Glomerular visceral epithelial cell (primary cell): ENCODE results near the gene CARD11.

ENCODE experiments used
- DNase-seq: peaks from one replicate; pipeline ENCODE4 v3.0.0-alpha.2; 2016; ENCODE audit errors: extremely low spot score

The CARD11 gene

DNA sequence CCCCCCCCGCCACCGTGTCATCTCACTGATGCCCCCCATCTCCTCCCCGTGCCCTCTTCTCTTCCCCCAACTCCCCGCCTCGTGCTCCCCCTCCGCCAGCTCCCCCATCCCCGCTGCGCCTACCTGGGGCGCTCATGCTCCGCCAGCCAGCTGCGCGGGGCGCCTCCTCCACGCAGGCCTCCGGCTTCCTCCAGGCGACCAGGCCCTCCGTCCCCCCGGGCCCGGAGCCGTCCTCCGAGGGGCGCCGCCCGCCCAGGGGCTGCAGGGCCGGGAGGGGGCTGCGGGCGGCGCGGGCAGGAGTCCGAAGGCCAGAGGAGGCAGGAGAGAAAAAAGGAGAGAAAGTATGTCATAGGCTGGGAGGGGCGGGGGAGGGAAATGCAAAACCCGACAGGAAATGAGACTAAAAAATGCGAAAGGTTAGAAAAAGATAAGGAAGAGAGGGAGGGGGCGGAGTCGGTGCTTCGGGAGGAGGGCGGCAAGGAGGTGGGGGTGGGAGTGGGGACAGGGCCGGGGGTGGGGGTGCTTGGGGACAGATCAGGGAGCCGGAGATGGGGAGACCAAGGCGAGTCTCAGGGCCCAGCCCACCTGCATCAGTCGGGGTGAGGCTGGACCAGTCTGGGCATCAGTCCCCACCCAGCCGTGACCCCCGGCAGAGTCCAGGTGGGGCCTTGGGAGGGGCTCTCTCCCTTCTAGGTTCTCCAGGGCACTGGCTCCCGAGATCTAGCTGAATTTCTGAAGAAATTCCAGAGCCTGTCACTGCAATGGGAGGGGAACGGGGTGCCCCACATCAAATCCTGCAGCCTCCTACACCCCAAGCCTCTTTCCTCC, at the start of gene CARD11:
CARD11 (minus strand) TSS at position 324 of the 828 bp plus-strand sequence. CDS start 85,361 bp downstream, outside the sequence.
- no peak for DNase-seq

DNA sequence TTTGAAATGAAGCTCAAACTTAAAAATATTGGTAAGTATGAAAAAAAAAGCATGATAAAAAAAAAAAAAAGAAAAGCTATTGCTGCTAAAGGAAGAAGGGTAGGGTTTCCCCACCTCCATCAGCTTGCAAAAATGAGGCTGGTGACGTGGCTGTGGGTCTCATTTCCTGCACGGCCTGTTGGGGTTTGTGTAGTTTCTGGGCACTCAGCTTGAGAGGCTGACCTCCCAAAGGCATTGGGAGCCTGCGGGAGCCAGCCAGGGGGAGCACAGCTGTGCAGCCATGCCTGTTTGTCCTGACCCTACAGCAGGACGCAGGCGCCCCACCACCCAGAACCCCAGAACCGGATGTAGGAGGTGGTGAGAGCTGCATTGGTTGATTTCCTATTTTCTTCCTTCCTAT, 48.8 kb upstream of the CARD11 start:
- DNase-seq: no peak

DNA sequence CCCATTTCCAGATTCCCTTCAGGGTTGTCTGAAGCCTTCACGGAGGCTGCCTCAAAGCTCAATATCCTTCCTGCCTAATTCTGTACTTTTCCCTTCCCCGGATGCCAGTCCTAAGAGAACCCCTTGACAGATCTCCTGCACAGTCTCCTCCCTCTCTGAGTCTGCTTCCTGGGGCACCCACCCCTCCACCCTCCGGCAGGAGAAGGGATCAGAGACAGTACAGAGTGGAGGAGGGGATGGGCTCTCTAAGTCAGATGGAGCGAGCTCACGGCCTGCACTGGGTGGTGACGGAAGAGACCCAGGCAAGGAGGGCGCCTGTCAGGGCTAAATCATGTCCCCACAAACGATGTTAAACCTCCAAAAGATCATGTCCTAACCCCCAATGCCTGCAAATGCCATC, 48.0 kb upstream of the CARD11 start:
- no peak for DNase-seq

DNA sequence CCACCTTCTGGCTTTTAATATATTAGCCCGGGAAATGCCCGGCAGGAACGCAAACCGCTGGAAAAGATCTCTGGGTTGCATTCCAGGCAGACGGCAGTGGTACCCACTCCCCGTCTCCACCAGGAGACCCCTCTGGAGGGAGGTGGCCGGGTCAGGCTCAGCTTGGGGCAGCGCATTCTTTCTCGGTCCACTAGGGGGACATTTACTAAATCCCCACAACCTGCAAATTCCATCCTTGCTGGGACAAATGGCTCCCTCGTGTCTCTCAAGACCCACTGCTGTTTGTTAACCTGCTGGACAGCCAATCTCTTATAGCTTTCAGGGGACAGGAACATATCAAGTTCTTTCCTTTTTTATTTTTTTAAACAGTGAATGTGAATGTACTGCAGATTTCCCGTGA, 45.8 kb upstream of the CARD11 start:
- peak; percentile 9 for DNase-seq

DNA sequence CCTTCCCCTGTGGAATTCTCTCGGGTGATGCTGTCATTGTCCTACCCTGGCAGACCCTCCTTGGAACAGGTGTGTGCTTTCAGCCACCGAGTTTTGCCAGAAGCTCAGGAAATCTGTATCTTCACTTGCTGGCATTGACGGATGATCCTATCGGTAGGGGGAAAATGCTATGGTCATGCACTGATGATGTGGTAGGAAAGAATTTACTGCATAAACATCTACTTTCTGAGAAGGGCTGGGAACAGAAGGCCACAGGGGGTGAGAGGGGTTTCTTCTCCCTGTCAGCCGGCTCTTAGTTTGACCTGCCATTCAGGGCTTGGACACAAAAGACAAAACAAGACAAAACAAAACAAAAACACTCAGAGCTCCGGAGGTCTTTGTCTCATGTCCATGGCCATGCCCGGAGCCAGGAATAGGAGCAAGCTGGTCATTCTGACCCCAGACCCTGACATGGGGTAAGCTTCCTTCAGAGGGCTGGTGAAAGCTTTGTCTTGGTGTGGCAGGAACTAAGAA, 43.6 kb upstream of the CARD11 start:
- no peak for DNase-seq

DNA sequence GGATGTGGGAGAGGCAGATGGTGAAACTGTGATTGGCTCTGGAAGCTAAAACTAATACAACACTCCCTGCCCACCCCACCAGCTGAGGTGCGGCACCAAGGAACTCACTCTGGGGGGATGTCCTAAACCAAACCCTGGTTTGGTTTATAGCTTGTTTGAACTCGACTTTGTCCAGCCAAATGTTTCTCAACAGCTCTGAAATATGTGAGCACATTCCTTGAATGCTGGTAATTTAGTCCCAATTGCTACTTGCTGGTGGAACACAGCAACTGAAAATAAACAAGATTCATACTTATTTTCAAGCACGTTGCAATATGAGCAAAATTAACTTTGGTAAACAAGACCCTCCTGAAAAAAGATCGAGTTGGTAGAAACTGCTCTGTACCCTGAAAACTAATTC, 39.7 kb upstream of the CARD11 start:
- DNase-seq: no peak

DNA sequence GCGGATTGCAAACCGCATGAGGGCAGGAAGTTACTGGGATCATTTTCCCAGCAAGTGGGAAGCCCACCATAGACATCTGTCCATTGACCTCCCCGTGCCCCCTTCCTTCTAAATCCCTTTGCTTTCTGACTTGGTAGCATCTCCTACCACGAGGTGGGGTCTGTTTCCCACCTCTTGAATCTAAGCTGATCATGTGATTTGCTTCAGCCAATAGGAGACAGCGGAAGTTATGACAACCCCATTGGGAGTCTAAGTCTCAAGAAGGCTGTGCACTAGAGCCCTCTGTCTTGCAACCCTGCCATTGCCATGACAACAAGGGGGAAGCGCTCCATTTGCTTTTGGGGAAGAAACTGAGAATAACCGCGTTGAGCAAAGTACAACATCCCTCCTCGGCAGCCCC, 39.2 kb upstream of the CARD11 start:
- DNase-seq: no peak

DNA sequence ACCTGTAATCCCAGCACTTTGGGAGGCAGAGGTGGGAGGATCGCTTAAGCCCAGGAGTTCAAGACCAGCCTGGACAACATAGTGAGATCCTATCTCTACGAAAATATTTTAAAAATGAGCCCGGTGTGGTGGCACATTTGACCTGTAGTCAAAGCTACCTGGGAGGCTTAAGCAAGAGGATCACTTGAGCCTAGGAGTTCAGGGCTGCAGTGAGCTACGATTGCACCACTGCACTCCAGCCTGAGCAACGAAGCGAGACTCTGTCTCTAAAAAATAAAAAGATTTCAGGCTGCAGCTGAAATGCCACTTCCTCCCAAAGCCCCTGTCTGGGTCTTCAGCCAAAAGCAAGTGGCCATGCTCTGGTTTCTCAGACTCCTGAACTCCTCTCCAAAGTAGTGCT, 38.7 kb upstream of the CARD11 start:
- DNase-seq: no peak

DNA sequence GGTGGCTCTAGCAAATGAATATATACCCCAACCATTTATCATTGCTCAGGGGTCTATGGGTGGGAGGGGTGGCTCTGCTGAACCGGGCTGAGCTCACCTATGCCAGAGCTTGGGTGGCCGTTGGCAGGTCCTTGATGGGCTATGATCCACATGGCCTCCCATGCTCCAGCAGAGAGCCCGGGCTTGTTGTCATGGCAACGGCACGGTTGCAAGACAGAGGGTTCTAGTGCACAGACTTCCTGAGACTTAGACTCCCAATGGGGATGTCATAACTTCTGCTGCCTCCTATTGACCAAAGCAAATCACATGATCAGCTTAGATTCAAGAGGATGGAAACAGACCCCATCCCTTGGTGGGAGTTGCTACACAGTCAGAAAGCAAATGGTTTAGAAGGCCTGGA, 36.4 kb upstream of the CARD11 start:
- DNase-seq: no peak

DNA sequence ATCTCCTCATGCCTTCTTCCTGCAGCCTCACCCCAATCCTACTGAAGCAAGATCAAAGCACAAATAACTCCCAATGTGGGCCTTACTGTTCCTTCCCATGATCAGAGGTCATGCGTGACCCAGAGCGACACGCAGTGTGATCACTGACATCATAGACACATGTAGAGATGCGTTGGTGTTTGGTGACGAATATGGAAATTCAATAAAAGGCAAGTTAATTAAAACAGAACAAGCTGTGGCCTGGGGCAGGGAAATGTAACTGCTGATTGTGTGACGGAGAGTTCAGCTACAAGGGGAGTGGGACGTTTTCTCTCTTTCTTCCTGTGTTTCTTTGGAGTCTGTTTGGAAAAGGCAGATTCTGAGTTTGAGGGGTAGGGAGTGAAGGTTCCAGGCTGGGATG, 34.8 kb upstream of the CARD11 start:
- DNase-seq: no peak

DNA sequence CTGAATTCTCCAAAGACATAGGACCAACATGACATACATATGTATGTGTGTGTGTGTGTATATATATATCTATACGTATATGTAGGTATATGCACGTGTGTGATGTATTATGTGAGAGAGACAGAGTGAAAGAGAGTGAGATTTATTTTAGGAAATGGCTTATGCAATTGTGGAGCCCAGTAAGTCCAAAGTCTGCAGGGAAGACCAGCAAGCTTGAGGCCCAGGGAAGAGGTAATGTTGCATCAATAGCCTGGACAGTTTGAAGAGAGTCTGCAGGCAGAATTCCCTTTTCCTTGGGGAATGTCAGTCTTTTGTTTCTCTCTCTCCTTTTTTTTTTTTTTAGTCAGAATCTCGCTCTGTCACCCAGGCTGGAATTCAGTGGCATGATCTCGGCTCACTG, 33.0 kb upstream of the CARD11 start:
- DNase-seq: no peak

DNA sequence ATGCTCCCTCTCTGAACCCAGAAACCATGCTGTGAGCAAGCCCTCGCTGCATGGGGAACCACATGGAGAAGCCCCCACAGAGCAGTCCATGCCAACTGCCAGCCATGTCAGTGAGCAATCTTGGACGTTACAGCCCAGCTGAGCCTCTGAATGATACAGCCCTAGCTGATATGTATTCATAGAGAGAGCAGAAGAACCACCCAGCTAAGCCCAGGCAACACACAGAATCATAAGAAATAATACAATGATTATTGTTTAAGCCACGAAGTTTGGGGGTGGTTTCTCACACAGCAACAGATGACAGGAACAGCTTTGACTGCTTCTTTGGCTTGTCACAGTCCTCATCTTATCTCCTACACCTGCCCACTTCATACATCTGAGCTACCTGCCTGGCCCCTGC, 32.5 kb upstream of the CARD11 start:
- DNase-seq: no peak

DNA sequence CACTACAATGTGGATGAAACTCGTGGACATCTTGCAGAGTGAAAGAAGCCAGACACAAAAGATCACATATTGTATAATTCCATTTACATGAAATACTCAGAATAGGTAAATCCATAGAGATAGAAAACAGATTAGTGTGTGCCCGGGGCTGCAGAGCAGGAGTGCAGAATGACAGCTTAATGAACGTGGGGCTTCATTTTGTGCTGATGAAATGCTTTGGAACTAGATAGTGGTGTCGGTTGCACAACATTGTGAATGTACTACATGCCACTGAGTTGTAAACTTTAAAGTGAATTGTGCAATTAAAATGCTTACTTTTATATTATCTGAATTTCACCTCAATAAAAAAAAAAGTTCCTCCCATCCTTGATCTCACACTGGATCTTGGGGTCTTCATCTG, 31.8 kb upstream of the CARD11 start:
- DNase-seq: no peak

DNA sequence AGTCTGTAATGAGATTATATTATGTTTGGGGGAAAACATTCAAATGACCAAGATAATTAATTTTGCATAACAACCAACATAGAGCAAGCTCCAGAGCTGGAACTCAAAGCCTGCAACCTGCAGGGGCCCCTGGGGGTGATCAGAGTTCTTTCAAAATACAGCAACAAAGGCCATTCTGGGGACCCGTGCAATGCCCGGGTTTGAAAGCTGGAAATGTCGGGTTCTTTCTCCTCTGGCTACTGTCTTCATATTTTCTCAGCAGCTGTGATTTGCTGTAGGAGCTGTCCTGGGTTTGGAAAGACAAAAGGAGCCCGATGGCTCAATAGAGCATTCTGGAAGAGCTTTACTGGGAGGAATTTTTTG, 30.8 kb upstream of the CARD11 start:
- DNase-seq: no peak

DNA sequence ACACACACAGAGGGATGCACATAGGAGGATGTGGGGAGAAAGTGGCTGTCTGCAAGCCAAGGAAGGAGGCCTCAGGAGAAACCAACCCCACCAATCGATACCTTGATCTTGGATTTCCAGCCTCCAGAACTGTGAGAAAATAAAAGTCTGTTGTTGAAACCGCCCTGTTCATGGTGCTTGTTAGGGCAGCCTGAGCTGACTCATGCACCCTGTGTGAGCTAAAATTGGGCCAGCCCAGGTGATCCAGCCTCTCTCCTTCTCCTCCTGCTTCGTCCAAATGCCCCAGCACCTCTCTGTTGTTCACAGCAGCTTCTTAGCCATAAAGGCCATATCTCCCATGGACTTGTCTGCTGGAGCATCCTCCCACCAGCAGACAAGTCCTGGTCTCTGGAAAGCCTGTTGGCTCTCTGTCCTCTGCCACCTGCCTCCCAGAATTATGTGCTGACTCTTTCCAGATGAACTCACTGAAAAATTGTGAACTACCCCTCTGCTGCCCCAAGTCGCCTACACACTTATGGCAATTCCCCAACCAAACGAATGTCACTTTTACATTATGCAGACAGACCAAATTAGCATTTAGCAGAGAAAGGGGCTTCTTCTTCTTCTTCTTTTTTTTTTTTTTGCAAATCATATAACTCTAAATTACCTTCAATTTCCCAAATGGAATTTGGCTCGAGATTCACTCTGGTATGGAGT, 30.2 kb upstream of the CARD11 start:
- DNase-seq: no peak

DNA sequence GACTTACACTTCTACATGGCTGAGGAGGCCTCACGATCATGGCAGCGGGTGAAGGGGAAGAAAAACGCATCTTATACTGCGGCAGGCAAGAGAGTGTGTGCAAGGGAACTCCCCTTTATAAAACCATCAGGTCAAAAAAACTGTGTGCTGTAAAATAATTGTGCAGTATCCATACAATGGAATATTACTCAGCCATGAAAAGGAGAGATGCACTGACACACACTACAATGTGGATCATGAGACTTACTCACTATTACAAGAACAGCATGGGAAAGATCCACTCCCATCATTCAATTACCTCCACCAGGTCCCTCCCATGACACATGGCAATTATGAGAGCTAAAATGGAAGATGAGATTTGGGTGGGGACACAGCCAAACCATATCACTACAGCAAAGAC, 27.2 kb upstream of the CARD11 start:
- no peak for DNase-seq

DNA sequence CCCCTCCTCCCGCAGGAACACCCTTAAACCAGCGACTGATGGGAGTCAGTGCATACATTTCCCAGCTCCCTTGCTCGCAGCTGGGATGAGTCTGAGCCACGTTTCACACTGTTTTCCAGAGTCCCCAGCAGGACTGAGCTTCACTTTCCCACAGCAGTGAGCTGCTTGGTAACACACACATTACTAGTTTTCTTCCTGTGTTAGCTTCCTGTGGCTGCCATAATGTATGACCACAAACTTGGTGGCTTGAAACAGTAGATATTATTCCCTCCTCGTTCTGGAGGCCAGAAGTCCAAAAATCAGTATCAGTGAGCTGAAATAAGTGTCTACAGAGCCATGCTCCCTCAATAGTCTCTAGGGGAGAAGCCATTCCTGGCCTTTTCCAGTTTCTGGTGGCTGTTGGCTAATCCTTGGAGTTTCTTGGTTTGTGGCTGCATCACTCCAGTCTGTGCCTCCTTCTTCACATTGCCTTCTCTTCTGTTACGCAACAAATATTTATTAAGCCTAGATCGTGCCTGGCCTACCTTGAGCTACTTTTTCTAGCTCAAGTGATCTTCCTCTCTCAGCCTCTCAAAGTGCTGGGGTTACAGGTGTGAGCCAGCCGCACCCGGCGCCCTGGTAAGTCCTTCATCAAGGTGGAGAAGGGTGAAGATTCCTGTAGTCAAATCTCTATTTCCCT, 26.2 kb upstream of the CARD11 start:
- no peak for DNase-seq

DNA sequence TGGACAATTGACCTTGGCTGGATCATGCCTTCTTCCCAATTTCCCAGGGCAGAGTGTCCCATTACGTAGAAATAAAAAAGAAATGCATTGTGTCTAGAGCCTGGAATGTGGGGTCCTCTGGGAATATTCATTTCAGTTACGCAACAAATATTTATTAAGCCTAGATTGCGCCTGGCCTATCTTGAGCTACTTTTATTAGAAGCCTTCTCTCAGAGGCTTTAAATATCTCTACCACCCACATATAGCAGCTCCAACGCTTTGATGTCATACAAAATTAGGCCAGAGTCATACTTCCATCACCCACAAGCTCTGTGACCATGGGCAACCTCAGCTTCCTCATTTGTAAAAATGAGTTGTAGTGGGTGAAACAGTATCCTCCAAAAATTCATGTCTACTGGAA, 24.9 kb upstream of the CARD11 start:
- no peak for DNase-seq

DNA sequence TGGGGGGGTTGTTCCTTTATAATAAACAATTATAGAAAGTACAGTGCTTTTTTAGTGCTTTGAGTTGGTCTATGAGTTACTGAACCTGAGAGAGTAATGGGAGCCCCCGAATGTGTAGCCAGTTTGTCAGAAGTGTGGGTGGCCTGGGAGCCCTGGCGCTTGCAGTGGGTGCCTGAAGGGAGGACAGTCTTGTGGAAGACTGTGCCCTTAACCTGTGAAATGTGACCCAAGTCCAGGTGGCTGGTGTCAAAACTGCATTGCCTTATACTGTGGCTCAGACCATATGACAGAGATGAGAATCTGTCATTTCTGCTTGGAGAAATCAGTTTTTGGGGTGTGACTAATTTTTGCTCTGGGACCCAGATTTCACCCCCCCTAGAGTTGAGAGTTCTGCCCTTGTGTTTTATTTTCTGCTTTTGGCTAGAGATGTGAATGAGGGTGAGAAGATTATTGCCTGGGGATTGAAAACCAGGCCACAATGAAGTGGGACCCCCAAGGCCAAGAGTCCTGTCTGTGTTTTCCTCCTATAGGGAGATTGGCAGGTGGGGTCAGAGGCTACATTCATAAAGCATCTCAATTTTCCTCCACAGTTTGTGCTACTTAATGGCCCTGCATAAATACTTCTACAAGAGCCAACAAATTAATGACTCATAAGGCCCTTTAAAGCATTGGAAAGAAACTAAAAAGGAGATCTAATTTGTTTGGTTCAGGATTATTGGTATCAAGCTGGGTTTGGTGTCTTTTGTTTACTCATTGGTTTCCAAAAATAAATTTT, 24.1 kb upstream of the CARD11 start:
- no peak for DNase-seq

DNA sequence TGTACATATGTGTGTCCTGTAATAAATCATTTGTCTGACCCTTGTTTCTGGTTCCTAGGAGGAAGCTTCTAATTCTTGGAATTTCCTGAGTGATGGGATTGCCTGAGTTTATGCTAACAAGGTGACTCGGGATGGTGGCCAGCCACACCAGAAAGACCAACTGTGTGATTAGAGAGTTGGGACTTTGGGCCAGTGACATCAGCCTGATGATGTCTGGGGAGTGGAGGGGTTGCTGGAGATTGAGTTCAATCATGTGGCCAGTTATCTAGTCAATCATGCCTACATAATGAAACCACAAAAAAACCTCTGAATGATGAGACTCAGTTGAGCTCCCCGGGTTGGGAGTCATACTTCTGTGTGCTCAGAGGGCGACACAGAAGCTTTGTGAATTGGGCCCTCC, 23.5 kb upstream of the CARD11 start:
- DNase-seq: peak; percentile 28

DNA sequence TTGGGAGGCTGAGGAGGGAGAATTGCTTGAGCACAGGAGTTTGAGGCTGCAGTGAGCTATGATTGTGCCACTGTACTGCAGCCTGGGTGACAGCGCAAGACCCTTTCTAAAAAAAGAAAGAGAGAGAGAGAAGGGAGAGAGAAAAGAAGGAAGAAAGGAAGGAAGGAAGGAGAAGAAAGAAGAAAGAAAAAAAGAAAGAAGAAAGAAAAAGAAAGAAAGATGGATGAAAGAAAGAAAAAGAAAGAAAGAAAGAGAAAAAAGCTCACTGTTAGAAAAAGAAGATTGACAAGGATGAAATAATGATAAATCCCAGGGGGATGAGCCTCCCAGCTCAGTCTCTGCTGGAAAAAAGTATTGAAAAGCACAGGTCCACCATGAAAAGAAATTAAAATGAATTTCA, 22.8 kb upstream of the CARD11 start:
- no peak for DNase-seq

DNA sequence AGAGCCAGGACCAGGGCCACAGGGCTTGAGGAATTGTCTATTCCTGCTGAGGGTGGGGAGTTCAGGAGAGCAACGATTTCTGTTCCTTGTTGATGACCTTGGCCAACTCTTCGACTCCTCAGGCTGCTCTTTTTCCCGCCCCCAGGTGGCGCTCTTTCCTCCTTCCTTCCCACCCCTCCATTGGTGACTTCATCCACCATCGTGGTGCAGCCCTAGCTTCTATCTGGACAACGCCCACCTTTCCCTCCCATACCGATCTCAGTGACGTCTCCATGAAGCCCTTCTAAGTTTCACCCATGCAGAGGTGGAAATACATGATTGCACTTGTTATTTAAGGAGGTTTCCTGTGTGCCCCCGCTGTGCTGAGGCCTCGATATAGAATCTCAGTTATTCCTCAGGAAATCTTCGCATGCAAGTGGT, 22.1 kb upstream of the CARD11 start:
- DNase-seq: peak; percentile 11
